OCI-LY1 (cell line): Measurements from ENCODE around the gene NEDD4L.

Source experiments
- CTCF ChIP-seq: fragments of 200-600 bp; sonication (generic), shearing (Covaris generic); IDR thresholded peaks from 2 replicates; pipeline ENCODE4 v1.5.1; 2017; ENCODE audit warnings: mild to moderate bottlenecking, antibody characterized with exemption, low read length, moderate library complexity, mixed read lengths
- EZH2 ChIP-seq: fragments of 200-600 bp; sonication (generic), shearing (Covaris generic); IDR thresholded peaks from 2 replicates; pipeline ENCODE4 v1.8.0; 2017; ENCODE audit warnings: borderline replicate concordance, mixed run types, mild to moderate bottlenecking, antibody characterized with exemption, low read length, moderate library complexity, mixed read lengths

GRCh38 chr18:58354791-58355190, 310.8 kb downstream of the NEDD4L start:
- TF ChIP-seq CTCF: no peak
- no peak for TF ChIP-seq EZH2
